ENCODE data around the gene HSDL1.

HSDL1 gene

DNA sequence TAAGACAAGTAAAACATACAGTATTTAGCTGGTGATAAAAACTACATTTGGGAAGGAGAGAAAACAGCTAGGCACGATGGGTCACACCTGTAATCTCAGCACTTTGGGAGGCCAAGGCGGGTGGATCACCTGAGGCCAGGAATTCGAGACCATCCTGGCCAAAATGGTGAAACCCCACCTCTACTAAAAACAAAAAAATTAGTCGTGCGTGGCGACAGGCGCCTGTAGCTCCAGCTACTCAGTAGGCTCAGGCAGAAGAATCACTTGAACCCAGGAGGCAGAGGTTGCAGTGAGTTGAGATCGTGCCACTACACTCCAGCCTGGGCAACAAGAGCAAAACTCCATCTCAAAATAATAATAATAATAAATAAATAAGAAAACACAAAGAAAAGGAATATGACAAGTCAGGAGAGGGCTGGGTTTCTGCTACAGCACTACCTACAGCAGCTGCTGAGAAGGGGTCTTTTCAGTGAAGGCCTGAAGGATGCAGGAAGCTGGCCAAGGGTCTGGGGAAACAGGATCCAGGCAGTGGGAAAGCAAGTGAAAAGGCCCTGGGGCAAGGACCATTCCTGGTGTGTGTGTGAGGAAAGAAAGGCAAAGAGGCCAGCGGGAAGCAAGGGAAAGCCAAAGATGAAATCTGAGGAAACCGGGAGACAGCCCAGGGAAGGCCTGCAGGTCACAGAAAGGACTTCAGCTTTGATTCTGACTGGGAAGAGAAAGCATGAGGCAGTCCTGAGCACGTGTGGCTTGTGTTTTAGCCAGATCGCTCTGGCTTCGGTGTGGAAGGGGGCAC, 38.8 kb downstream of the HSDL1 start:
- DNase-seq (ENCODE audit: insufficient read length, low spot score) (no peak), FAIRE-seq (no peak)
- TF ChIP-seq CTCF (IDR thresholded peaks at IDR 0.05; ENCODE audit: insufficient read depth, missing control alignments): no peak

- FAIRE-seq (no peak), DNase-seq (ENCODE audit: insufficient read length, low spot score) (no peak)
- no peak for TF ChIP-seq CTCF (IDR thresholded peaks at IDR 0.05; ENCODE audit: insufficient read depth, missing control alignments)
These were observed 39.6 kb downstream of the HSDL1 start for GRCh38 chr16:84105301-84105815.

DNA sequence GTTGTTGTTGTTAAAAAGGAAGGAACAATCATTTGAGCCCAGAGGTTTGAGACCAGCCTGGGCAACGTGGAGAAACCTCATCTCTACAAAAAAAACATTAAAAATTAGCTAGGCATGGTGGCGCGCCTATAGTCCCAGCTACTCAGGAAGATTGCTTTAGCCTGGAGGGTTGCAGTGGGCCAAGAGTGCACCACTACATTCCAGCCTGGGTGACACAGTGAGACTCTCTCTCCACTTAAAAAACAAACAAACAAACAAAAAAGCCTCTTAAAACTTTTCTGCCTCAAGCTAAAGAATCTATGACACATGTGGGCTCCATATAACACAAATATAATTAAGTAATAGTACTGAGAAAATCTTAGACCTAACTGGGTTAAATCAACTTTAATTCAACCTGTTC, 40.7 kb downstream of the HSDL1 start:
- no peak for TF ChIP-seq CTCF (IDR thresholded peaks at IDR 0.05; ENCODE audit: insufficient read depth, missing control alignments)
- FAIRE-seq (no peak), DNase-seq (ENCODE audit: insufficient read length, low spot score) (no peak)

DNA sequence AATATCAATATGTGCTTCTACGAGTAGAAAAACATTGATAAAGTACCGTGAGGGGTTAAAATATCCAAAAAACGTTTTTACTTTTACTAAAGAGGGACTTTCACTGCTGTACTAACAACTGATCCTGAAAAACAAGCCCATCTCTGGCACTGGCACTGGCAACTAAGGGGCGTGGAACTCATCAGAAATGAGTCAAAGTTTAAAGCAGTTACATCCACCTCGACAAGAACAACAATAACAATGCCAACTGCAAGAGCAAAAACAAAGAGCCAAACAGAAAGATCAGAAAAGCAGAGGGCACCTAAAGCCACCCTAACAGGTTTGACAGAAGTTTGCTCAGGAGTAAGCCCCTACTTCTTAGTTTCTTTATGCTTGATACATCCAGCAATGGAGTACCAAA, 41.3 kb downstream of the HSDL1 start:
- no peak for FAIRE-seq
- TF ChIP-seq CTCF (IDR thresholded peaks at IDR 0.05; ENCODE audit: insufficient read depth, missing control alignments): no peak

GRCh38 chr16:84098939-84099338, 46.0 kb downstream of the HSDL1 start:
- DNase-seq (ENCODE audit: insufficient read length, low spot score): no peak
- no peak for FAIRE-seq
- TF ChIP-seq CTCF (IDR thresholded peaks at IDR 0.05; ENCODE audit: insufficient read depth, missing control alignments): no peak

More for the DNA sequence above, 41.3 kb downstream of the HSDL1 start:
- no peak for DNase-seq (ENCODE audit: insufficient read length, low spot score)

DNA sequence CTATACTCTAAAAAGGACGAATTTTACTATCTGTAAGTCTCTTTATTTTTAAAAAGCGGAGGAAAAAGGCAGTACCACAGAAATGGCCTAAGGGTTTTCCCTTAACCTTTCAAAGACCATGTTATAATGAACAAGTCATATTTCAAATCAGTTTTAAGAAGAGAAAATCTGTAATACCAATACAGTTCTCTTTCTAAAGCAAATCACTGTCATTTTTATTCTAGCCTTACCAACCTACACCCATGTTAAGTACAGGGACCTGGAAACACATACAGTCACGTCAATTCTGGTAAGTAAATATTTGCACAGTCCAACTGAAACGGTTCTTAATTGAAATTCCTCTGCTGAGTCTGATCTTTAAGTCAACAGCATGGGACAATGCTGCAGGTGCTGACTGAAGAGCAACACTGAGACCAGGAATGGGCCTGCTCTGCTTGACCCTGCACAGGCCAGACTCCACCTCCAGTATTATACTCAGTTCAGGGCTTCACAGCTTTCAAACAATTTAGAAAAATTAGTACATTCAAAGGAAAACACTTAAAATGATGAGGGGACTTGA, 48.5 kb downstream of the HSDL1 start:
- DNase-seq (ENCODE audit: insufficient read length, low spot score) (no peak), FAIRE-seq (no peak)
- TF ChIP-seq CTCF (IDR thresholded peaks at IDR 0.05; ENCODE audit: insufficient read depth, missing control alignments): no peak

- DNase-seq (ENCODE audit: insufficient read length, low spot score) (no peak), FAIRE-seq (no peak)
- TF ChIP-seq CTCF (IDR thresholded peaks at IDR 0.05; ENCODE audit: insufficient read depth, missing control alignments): no peak
These were observed 49.5 kb downstream of the HSDL1 start for GRCh38 chr16:84095466-84095865.

Measured in D721Med (cell line).